ENCODE results near the gene C16orf89.

C16orf89 gene

GRCh38 chr16:5033256-5034166 is 32.2 kb downstream of the C16orf89 start, which contains the start of gene NAGPA:
Gene NAGPA, minus strand, starts transcription at chr16:5033935. Its CDS starts 21 bp downstream, at chr16:5033914.
- Histone ChIP-seq H3K27ac (peak within 1 kb of the TSS; percentile 1 to 87 (median 78)), H3K4me3 (peak within 1 kb of the TSS; percentile 53 to 98 (median 91))

- Histone ChIP-seq H3K27ac (peak overlapping the region in 10 of 21 experiments; percentile 52 to 83 (median 66)), H3K4me3 (peak overlapping the region; percentile 53 to 98 (median 91))
Observed at GRCh38 chr16:5032748-5033167, 33.0 kb downstream of the C16orf89 start.

- H3K4me3 ChIP-seq = no peak overlapping the region
- no peak overlapping the region for H3K27ac ChIP-seq
Observed at GRCh38 chr16:5031601-5032000, 34.2 kb downstream of the C16orf89 start.

GRCh38 chr16:5030251-5030870 is 35.4 kb downstream of the C16orf89 start:
- Histone ChIP-seq H3K27ac (no peak overlapping the region), H3K4me3 (no peak overlapping the region)

GRCh38 chr16:5028950-5029475 is 36.7 kb downstream of the C16orf89 start:
- Histone ChIP-seq H3K4me3 (no peak overlapping the region), H3K27ac (no peak overlapping the region)

- H3K4me3 ChIP-seq = no peak overlapping the region
- H3K27ac ChIP-seq = no peak overlapping the region
Observed at GRCh38 chr16:5027575-5028235, 38.1 kb downstream of the C16orf89 start.

- no peak overlapping the region for H3K4me3 ChIP-seq
- H3K27ac ChIP-seq = no peak overlapping the region
Observed at GRCh38 chr16:5027086-5027485, 38.7 kb downstream of the C16orf89 start.

GRCh38 chr16:5026664-5027063 is 39.1 kb downstream of the C16orf89 start:
- H3K4me3 ChIP-seq = no peak overlapping the region

GRCh38 chr16:5025171-5025632 is 40.6 kb downstream of the C16orf89 start:
- no peak overlapping the region for H3K4me3 ChIP-seq
- no peak overlapping the region for H3K27ac ChIP-seq

More at GRCh38 chr16:5026664-5027063, 39.1 kb downstream of the C16orf89 start:
- H3K27ac ChIP-seq = no peak overlapping the region

- H3K27ac ChIP-seq = no peak overlapping the region
- no peak overlapping the region for H3K4me3 ChIP-seq
Observed at GRCh38 chr16:5024632-5025031, 41.1 kb downstream of the C16orf89 start.

GRCh38 chr16:5022521-5022920 is 43.2 kb downstream of the C16orf89 start:
- no peak overlapping the region for H3K4me3 ChIP-seq
- no peak overlapping the region for H3K27ac ChIP-seq

- Histone ChIP-seq H3K27ac (peak overlapping the region in 2 of 21 experiments; percentile 17 to 44), H3K4me3 (no peak overlapping the region)
Observed at GRCh38 chr16:5020551-5020950, 45.2 kb downstream of the C16orf89 start.

GRCh38 chr16:5019775-5020174 is 46.0 kb downstream of the C16orf89 start:
- no peak overlapping the region for H3K27ac ChIP-seq

GRCh38 chr16:5018793-5019192 is 47.0 kb downstream of the C16orf89 start:
- Histone ChIP-seq H3K27ac (no peak overlapping the region), H3K4me3 (no peak overlapping the region)

More at GRCh38 chr16:5019775-5020174, 46.0 kb downstream of the C16orf89 start:
- no peak overlapping the region for H3K4me3 ChIP-seq

GRCh38 chr16:5017678-5017969 is 48.1 kb downstream of the C16orf89 start:
- Histone ChIP-seq H3K27ac (no peak overlapping the region), H3K4me3 (no peak overlapping the region)

- H3K27ac ChIP-seq = no peak overlapping the region
- no peak overlapping the region for H3K4me3 ChIP-seq
Observed at GRCh38 chr16:5016967-5017677, 48.6 kb downstream of the C16orf89 start.

- no peak overlapping the region for H3K27ac ChIP-seq
Observed at GRCh38 chr16:5015887-5016286, 49.9 kb downstream of the C16orf89 start.

GRCh38 chr16:5015351-5015750 is 50.4 kb downstream of the C16orf89 start:
- H3K27ac ChIP-seq = no peak overlapping the region
- H3K4me3 ChIP-seq = no peak overlapping the region

More at GRCh38 chr16:5015887-5016286, 49.9 kb downstream of the C16orf89 start:
- H3K4me3 ChIP-seq = no peak overlapping the region

- Histone ChIP-seq H3K27ac (no peak overlapping the region), H3K4me3 (no peak overlapping the region)
Observed at GRCh38 chr16:5012887-5013286, 52.9 kb downstream of the C16orf89 start.
